ENCODE results near the gene ZIC5.

Gene ZIC5

GRCh38 chr13:99975626-99976025, 4.1 kb upstream of the ZIC5 start:
- no peak for DNase-seq

DNA sequence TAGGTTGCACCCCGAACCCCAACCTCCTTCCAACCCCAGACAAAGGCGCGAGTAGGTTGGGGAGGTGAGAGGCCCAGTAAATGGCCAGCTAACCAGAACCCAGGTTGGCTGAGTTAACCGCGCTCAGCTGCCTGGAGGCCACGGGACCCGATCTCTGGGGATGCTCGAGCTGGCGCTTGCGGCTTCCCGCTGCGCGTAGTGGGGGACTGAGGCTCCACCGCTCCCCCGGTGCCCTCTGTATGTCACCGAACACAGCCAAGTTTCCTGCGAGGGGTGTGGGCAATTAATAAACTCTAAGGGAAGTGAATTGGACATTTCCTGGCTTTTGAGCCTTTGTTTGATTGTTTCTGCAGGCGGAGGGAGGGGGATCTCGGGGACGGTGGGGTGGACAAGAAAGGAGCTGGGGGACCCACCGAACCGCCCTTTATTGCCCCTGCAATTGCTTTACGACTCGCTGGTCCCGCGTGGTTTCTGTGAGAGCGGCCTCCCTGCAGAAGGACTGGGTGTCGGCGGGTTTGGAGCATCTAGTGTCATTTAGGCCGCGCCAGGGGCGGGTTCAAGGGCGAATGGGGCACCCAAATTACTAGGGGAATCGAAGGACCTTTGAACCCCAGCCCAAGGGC, 3.5 kb upstream of the ZIC5 start:
- DNase-seq = no peak

GRCh38 chr13:99974296-99974938, 2.9 kb upstream of the ZIC5 start:
- no peak for DNase-seq

GRCh38 chr13:99973808-99974185, 2.2 kb upstream of the ZIC5 start:
- DNase-seq = no peak

- no peak for DNase-seq
Observed at GRCh38 chr13:99973163-99973807, 1.7 kb upstream of the ZIC5 start.

DNA sequence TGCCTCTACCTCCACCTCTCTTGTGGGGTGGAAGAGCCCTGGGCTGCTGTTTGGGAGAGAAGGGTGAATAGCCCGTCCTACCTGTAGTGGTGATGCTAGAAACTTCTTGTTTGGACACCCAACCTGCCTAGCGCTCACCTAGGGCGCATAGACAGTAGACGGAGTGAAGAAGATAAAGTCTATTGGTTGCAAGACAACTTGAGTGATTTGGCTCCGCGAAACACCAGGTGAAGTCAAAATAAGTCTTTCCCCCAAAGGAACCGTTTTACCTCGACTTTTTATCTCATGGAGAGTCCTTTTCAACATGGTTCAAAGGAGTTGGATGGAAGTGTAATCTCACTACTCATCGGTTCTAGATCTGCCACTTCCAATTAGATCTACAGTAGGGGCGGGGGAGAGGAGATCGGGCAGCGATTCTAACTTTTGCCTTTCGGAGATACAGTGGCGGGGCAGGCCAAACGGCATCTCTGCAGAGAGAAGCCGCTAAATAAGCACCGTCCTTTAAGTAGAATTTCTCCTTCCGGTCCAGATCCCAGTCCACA, 694 bp upstream of the ZIC5 start:
- no peak for DNase-seq

- DNase-seq = no peak
Observed at GRCh38 chr13:99970651-99971575, 654 bp downstream of the ZIC5 start.

- DNase-seq = peak; percentile 36
Observed at GRCh38 chr13:99969919-99970650, 1.5 kb downstream of the ZIC5 start.

- no peak for DNase-seq
Observed at GRCh38 chr13:99969453-99969918, 2.1 kb downstream of the ZIC5 start.

GRCh38 chr13:99968521-99969452, 2.8 kb downstream of the ZIC5 start:
- no peak for DNase-seq

- DNase-seq = no peak
Observed at GRCh38 chr13:99967869-99968520, 3.6 kb downstream of the ZIC5 start.

DNA sequence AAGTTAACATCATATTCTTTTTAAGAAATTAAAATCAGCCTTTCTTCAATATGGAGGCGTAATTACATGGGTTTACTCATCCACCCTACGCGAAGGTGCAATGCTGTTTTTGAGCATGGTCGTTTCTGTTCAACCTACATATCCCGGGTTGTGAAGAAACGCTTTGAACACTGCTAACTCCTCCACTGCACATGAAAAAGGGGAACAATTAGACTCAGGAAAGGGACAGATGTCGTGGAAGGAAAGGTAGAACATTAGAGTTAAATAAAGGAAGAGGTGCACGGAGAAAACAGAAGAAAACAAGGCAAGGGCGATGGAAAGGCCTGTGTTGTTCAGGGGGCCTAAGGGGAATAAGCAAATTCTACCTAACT, 4.1 kb downstream of the ZIC5 start:
- no peak for DNase-seq

GRCh38 chr13:99966064-99966805, 5.3 kb downstream of the ZIC5 start:
- DNase-seq = no peak

- no peak for DNase-seq
Observed at GRCh38 chr13:99965329-99966000, 6.1 kb downstream of the ZIC5 start.

GRCh38 chr13:99963816-99964339, 7.7 kb downstream of the ZIC5 start:
- DNase-seq = no peak

DNA sequence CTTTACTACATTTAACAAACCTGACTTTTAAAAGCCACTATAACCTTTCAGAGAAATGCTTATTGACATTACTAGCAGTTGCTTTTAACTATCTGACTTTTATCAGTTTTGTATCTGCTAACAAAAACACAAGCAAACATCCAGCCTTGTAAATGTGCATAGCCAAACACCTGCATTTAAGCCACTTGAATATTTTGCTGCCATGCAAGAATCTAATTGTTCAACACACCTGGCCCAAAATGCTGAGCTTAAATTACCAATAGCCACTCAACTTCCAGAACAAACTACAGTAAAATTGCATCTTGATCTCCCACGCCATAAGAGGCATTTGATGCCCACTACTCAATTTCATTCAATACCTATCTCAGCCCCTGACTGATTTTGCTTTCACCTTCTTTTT, 9.3 kb downstream of the ZIC5 start:
- DNase-seq = no peak

DNA sequence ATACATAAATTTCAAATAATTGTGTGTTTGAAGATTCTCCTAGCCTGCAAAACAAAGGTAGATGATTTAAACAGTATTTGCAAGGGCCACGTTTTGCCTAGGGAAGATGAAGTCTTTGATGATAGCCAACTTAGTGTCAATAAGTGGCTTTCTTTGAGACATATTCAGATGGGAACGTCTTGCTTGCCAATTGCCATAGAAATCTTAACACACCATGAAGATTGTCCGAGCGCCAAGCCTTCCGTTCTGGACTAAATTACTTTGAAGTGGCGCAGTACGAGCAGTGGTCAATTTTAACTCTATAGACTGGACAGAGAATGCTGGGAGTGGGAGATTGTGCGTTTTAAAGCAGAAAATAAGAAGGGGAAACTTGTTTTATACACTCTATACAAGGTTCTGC, 9.9 kb downstream of the ZIC5 start:
- DNase-seq = no peak

DNA sequence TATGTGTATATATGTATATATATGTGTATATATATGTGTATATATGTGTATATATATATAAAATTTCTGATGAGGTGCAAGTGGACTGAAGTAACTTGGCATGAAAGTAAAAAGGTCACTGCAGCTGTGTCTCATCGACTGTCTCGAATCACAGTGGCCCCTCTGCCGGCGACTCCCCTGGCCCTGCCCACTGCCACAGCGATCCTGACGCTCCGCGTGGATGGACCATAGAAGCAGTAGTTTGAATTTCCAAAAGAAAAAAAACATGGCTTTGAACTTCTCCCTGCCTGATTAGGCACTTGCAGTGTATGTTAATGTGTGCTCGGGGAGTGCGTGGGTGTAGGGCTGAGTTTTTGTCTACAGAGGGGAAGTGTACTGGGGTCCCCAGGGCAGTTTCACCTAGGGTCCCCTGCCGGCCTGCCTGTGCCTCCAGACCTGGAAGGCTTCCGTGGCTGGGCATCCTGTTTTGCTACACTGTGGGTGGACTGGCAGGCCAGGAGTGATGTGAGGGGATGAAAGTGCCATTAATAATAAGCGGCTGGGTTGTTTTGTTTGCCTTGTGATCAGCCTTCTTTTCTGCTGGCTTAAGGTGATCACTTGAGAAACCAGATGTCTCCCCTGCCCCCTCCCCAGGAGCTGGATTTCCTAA, 10.8 kb downstream of the ZIC5 start:
- no peak for DNase-seq
